Endodermal cell (in vitro differentiated cells): ENCODE measurements around the gene DAZAP2. TPM values are rescaled to one million over a fixed set of nuclear protein-coding genes. Genes with fewer than 3 reads are reported as not detected.
"Not testable (repeated sequence)": the region's sequence is repeated elsewhere in the genome, so short reads cannot be mapped to it uniquely, and the experiment has no call there.

Experiments
- DNase-seq: peaks from one replicate; pipeline ENCODE4 v3.0.0-alpha.2; 2017
- H3K27ac ChIP-seq: 2 replicates; pipeline ENCODE4 v1.5.1; 2013; ENCODE audit warnings: mild to moderate bottlenecking, low read depth, low read length, moderate library complexity
- H3K27me3 ChIP-seq: 2 replicates; pipeline ENCODE4 v1.6.1; 2013; ENCODE audit warnings: mild to moderate bottlenecking, low read length, moderate library complexity; ENCODE audit not compliant: insufficient read depth, control insufficient read depth, poor library complexity, severe bottlenecking
- H3K36me3 ChIP-seq: 2 replicates; pipeline ENCODE4 v1.7.0; 2013; ENCODE audit warnings: mild to moderate bottlenecking, low read length, moderate library complexity; ENCODE audit not compliant: control insufficient read depth, insufficient read depth
- H3K4me1 ChIP-seq: one replicate; pipeline ENCODE4 v1.7.0; 2013; ENCODE audit warnings: low read length; ENCODE audit not compliant: control insufficient read depth, insufficient read depth
- H3K4me3 ChIP-seq: 2 replicates; pipeline ENCODE4 v1.5.1; 2013; ENCODE audit warnings: mild to moderate bottlenecking, low read length, moderate library complexity
- H3K9ac ChIP-seq: 2 replicates; pipeline ENCODE4 v1.6.1; 2013; ENCODE audit warnings: mild to moderate bottlenecking, low read length, moderate library complexity; ENCODE audit not compliant: poor library complexity, severe bottlenecking; ENCODE audit errors: extremely low read depth
- H3K9me3 ChIP-seq: 2 replicates; pipeline ENCODE4 v1.6.1; 2013; ENCODE audit warnings: mild to moderate bottlenecking, low read length, moderate library complexity; ENCODE audit not compliant: control insufficient read depth
- H3K27ac Mint-ChIP-seq: 2 replicates; pipeline ENCODE4 v1.8.0; 2020; ENCODE audit warnings: mixed read lengths
- H3K27me3 Mint-ChIP-seq: 2 replicates; pipeline ENCODE4 v1.8.0; 2021; ENCODE audit warnings: mild to moderate bottlenecking, mixed read lengths; ENCODE audit not compliant: insufficient read depth
- H3K36me3 Mint-ChIP-seq: 2 replicates; pipeline ENCODE4 v1.8.0; 2020; ENCODE audit warnings: low read depth, mixed read lengths
- H3K4me1 Mint-ChIP-seq: 2 replicates; pipeline ENCODE4 v1.8.0; 2020; ENCODE audit warnings: mixed read lengths
- H3K4me3 Mint-ChIP-seq: 2 replicates; pipeline ENCODE4 v1.8.0; 2020; ENCODE audit warnings: mild to moderate bottlenecking, moderate library complexity, mixed read lengths
- H3K9me3 Mint-ChIP-seq: 2 replicates; pipeline ENCODE4 v1.8.0; 2020; ENCODE audit warnings: mild to moderate bottlenecking, mixed read lengths
- CTCF ChIP-seq: fragments of 200-600 bp; sonication (generic); conservative IDR thresholded peaks from 2 replicates; pipeline ENCODE4 v1.5.0; 2021; ENCODE audit warnings: antibody characterized with exemption, mild to moderate bottlenecking
- WGBS, 2 experiments: methylation state at CpG; one replicate each; pipeline versions ENCODE4 v1.1.5 to v1.1.7; 2013; ENCODE audit warnings: missing lambda C conversion rate in 2 of 2, mixed read lengths in 1 of 2; ENCODE audit not compliant: insufficient coverage in 1 of 2, insufficient read length in 1 of 2; 5-methylcytosine and 5-hydroxymethylcytosine counted together
- total RNA-seq, 2 donors: library from RNA; stranded (reverse); fragmentation: NEBNext Ultra II Directional in 1 of 2; extraction: Animal tissue kit (Norgen Biotek cat#: 25700) in 1 of 2; gene quantifications; 2 replicates in 1 of 2; 3 replicates in 1 of 2; pipeline ENCODE4 v1.2.1, GENCODE V29; 2021

The DAZAP2 gene
- total RNA-seq, 2 donors from 2014 or later = 31.5 to 42.7 TPM

- peaks cover 15% of the 10 kb centered on the region for H3K36me3 Mint-ChIP-seq
- H3K27me3 ChIP-seq = no peaks in the 10 kb centered on the region
- H3K27ac Mint-ChIP-seq = no peak overlapping the region
- H3K27ac ChIP-seq = no peak overlapping the region
- no peaks in the 10 kb centered on the region for H3K9me3 ChIP-seq
- DNase-seq = no peak
- 88 to 92% methylated on average over 2 to 3 of the region's 3 CpGs for WGBS, 2 experiments
- no peak for TF ChIP-seq CTCF
- H3K4me1 Mint-ChIP-seq = no peaks in the 10 kb centered on the region
- no peak overlapping the region for H3K9ac ChIP-seq
- H3K4me3 ChIP-seq = no peak overlapping the region
- no peaks in the 10 kb centered on the region for H3K36me3 ChIP-seq
- H3K27me3 Mint-ChIP-seq = no peaks in the 10 kb centered on the region
- no peak overlapping the region for H3K4me3 Mint-ChIP-seq
- H3K4me1 ChIP-seq = no peaks in the 10 kb centered on the region
- H3K9me3 Mint-ChIP-seq = no peaks in the 10 kb centered on the region
Measured at GRCh38 chr12:51224625-51225024, 14.0 kb upstream of the DAZAP2 start.

- Mint-ChIP-seq H3K36me3 (peaks cover 15% of the 10 kb centered on the region), H3K4me3 (no peak overlapping the region), H3K27ac (no peak overlapping the region), H3K4me1 (no peaks in the 10 kb centered on the region), H3K27me3 (no peaks in the 10 kb centered on the region), H3K9me3 (no peaks in the 10 kb centered on the region)
- H3K27ac ChIP-seq = peak overlapping the region; percentile 36
- no peak for TF ChIP-seq CTCF
- H3K36me3 ChIP-seq = no peaks in the 10 kb centered on the region
- no peaks in the 10 kb centered on the region for H3K4me1 ChIP-seq
- H3K9me3 ChIP-seq = no peaks in the 10 kb centered on the region
- WGBS, 2 experiments = 80% methylated on average over 4 of the region's 4 CpGs
- no peak overlapping the region for H3K9ac ChIP-seq
- H3K4me3 ChIP-seq = no peak overlapping the region
- DNase-seq = no peak
- H3K27me3 ChIP-seq = no peaks in the 10 kb centered on the region
Measured at GRCh38 chr12:51225234-51225633, 13.4 kb upstream of the DAZAP2 start.

GRCh38 chr12:51225771-51226170, 12.9 kb upstream of the DAZAP2 start:
- Histone ChIP-seq H3K27me3 (no peaks in the 10 kb centered on the region), H3K4me3 (no peak overlapping the region), H3K9ac (no peak overlapping the region), H3K4me1 (no peaks in the 10 kb centered on the region), H3K9me3 (no peaks in the 10 kb centered on the region), H3K36me3 (no peaks in the 10 kb centered on the region), H3K27ac (no peak overlapping the region)
- H3K27me3 Mint-ChIP-seq = no peaks in the 10 kb centered on the region
- DNase-seq = no peak
- WGBS, 2 experiments = 84% methylated on average over 2 of the region's 2 CpGs; no CpG with 5 or more reads in 1 of the 2 experiments
- H3K4me1 Mint-ChIP-seq = no peaks in the 10 kb centered on the region
- no peak for TF ChIP-seq CTCF
- no peaks in the 10 kb centered on the region for H3K9me3 Mint-ChIP-seq
- peaks cover 15% of the 10 kb centered on the region for H3K36me3 Mint-ChIP-seq
- no peak overlapping the region for H3K4me3 Mint-ChIP-seq
- H3K27ac Mint-ChIP-seq = no peak overlapping the region

- not testable (repeated sequence) for DNase-seq, H3K4me1 ChIP-seq, H3K4me3 ChIP-seq, H3K27me3 ChIP-seq, H3K4me1 Mint-ChIP-seq, H3K9me3 Mint-ChIP-seq, H3K27me3 Mint-ChIP-seq, H3K9ac ChIP-seq, H3K27ac ChIP-seq, H3K36me3 ChIP-seq, H3K4me3 Mint-ChIP-seq, H3K27ac Mint-ChIP-seq, H3K9me3 ChIP-seq
- 96 to 100% methylated on average over 3 to 5 of the region's 5 CpGs for WGBS, 2 experiments
- peaks cover 12% of the 10 kb centered on the region for H3K36me3 Mint-ChIP-seq
Measured at GRCh38 chr12:51227112-51227511, 11.5 kb upstream of the DAZAP2 start.
